Rectal smooth muscle tissue (tissue), 1 donor: ENCODE results near the gene PDE4A.
A peak's percentile ranks its signal among the peaks of the same experiment; 100 is the strongest.

Source experiments
- H3K27ac ChIP-seq: one replicate; pipeline ENCODE4 v1.7.0; 2013; ENCODE audit warnings: low read depth, low read length, inconsistent platforms
- H3K27me3 ChIP-seq: one replicate; pipeline ENCODE4 v1.7.0; 2013; ENCODE audit warnings: low read length; ENCODE audit not compliant: control insufficient read depth, insufficient read depth
- H3K36me3 ChIP-seq: one replicate; pipeline ENCODE4 v1.7.0; 2013; ENCODE audit warnings: low read length; ENCODE audit not compliant: control insufficient read depth, insufficient read depth
- H3K4me1 ChIP-seq: one replicate; pipeline ENCODE4 v1.7.0; 2013; ENCODE audit warnings: low read length; ENCODE audit not compliant: control insufficient read depth, insufficient read depth
- H3K4me3 ChIP-seq: one replicate; pipeline ENCODE4 v1.7.0; 2013; ENCODE audit warnings: low read length
- H3K9ac ChIP-seq: one replicate; pipeline ENCODE4 v1.7.0; 2013; ENCODE audit warnings: low read length

PDE4A gene

DNA sequence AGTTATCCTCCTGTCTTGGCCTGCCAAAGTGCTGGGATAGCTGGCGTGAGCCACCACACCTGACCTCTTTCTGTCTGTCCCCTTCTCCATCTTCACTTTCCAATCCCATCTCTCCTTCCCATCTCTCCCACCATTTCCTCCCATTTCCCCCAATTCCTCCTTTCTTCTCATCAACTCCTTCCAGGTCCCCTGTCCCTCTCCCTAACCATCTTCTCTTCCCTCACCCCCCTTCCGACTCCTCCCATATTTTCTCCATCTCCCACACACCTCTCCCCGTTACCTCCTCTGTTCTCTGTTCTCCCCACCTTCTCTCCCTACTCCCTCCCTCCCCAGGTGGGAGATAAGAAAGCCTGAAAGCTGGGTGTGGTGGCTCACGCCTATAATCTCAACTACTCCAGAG is 42.2 kb downstream of the PDE4A start:
- H3K9ac ChIP-seq = no peak overlapping the region
- peaks cover 9% of the 10 kb centered on the region for H3K36me3 ChIP-seq

DNA sequence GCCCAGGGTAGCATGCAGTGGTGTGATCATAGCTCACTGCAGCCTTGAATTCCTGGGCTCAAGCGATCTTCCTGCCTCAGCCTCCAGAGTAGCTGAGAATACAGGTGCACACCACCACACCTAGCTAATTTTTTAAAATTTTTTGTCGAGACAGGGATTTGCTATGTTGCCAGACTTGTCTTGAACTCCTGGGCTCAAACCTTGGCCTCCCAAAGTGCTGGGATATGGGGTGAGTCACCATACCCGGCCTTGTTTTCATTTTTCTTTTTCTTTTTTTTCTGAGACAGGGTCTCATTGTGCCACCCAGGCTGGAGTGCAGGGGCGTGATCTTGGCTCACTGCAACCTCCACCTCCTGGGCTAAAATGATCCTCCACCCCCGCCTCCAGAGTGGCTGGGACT is 44.1 kb downstream of the PDE4A start:
- Histone ChIP-seq H3K4me3 (no peak overlapping the region), H3K36me3 (peaks cover 8% of the 10 kb centered on the region), H3K27me3 (no peaks in the 10 kb centered on the region), H3K4me1 (no peaks in the 10 kb centered on the region), H3K9ac (no peak overlapping the region), H3K27ac (no peak overlapping the region)

More for the DNA sequence above, 42.2 kb downstream of the PDE4A start:
- Histone ChIP-seq H3K27me3 (no peaks in the 10 kb centered on the region), H3K27ac (no peak overlapping the region), H3K4me1 (no peaks in the 10 kb centered on the region), H3K4me3 (no peak overlapping the region)

DNA sequence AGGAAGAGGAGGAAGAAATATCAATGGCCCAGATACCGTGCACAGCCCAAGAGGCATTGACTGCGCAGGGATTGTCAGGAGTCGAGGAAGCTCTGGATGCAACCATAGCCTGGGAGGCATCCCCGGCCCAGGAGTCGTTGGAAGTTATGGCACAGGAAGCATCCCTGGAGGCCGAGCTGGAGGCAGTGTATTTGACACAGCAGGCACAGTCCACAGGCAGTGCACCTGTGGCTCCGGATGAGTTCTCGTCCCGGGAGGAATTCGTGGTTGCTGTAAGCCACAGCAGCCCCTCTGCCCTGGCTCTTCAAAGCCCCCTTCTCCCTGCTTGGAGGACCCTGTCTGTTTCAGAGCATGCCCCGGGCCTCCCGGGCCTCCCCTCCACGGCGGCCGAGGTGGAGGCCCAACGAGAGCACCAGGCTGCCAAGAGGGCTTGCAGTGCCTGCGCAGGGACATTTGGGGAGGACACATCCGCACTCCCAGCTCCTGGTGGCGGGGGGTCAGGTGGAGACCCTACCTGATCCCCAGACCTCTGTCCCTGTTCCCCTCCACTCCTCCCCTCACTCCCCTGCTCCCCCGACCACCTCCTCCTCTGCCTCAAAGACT is 46.9 kb downstream of the PDE4A start:
- Histone ChIP-seq H3K27me3 (no peaks in the 10 kb centered on the region), H3K4me1 (no peaks in the 10 kb centered on the region), H3K9ac (no peak overlapping the region), H3K27ac (no peak overlapping the region), H3K4me3 (no peak overlapping the region), H3K36me3 (peaks cover 6% of the 10 kb centered on the region)

DNA sequence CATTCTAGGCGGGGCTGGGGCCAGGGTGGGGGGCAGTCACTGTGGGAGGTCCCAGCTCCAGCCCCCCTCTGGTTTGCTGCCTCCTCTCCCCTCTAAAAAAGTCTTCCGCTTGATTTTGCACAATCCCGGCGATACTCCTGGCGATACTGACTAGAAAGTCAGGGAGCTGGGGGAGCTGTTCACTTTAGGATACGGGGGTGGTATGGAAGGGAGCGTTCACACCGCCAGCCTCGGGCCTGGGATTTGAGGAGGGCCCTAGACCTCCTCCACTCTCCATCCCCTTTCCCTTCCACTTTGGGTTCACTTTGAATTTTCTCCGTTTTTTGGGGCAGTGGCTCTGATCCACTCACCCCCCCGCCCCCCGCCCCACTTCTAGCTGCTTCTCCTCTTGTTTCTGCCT is 47.8 kb downstream of the PDE4A start:
- no peak overlapping the region for H3K9ac ChIP-seq
- no peaks in the 10 kb centered on the region for H3K4me1 ChIP-seq

DNA sequence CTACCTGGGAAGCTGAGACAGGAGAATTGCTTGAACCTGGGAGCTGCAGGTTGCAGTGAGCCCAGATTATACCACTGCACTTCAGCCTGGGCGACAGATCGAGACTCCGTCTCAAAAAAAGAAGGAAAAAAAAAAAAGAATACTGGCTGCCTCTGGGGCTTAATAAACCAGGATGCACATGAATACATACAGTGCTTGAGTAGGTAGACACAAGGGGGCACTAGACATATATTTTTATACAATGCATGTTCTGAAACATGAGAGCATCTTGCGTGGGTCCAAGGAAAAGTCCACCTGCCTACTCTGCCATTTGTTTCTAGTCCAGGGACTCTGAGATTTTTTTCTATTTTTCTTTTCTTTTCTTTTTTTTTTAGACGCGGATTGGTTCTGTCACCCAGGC is 51.6 kb downstream of the PDE4A start:
- Histone ChIP-seq H3K27ac (no peak overlapping the region), H3K9ac (no peak overlapping the region), H3K36me3 (peaks cover 3% of the 10 kb centered on the region)

More for the DNA sequence above, 47.8 kb downstream of the PDE4A start:
- Histone ChIP-seq H3K4me3 (no peak overlapping the region), H3K27me3 (no peaks in the 10 kb centered on the region), H3K36me3 (peaks cover 6% of the 10 kb centered on the region), H3K27ac (no peak overlapping the region)

DNA sequence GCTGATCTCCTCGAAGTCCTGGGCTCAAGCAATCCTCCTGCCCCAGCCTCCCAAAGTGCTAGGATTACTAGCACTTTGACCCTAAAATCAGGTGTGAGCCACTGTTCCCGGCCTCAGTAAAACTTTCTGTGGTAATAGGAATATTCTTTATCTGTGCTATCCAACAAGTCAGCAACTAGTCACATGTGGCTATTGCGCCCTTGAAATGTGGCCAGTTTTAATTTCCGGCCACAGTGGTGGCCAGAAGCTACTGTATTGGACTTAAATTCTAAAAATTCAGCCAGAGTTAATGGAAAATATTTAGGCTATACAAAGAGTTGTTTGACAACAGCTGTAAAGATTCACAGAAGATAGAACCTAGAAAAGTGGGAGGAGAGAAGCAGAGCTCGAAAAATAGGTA is 52.9 kb downstream of the PDE4A start:
- no peaks in the 10 kb centered on the region for H3K36me3 ChIP-seq
- H3K4me1 ChIP-seq = no peaks in the 10 kb centered on the region
- H3K27me3 ChIP-seq = no peaks in the 10 kb centered on the region
- no peak overlapping the region for H3K9ac ChIP-seq
- H3K27ac ChIP-seq = no peak overlapping the region
- no peak overlapping the region for H3K4me3 ChIP-seq

More for the DNA sequence above, 51.6 kb downstream of the PDE4A start:
- Histone ChIP-seq H3K4me1 (no peaks in the 10 kb centered on the region), H3K4me3 (no peak overlapping the region), H3K27me3 (no peaks in the 10 kb centered on the region)

DNA sequence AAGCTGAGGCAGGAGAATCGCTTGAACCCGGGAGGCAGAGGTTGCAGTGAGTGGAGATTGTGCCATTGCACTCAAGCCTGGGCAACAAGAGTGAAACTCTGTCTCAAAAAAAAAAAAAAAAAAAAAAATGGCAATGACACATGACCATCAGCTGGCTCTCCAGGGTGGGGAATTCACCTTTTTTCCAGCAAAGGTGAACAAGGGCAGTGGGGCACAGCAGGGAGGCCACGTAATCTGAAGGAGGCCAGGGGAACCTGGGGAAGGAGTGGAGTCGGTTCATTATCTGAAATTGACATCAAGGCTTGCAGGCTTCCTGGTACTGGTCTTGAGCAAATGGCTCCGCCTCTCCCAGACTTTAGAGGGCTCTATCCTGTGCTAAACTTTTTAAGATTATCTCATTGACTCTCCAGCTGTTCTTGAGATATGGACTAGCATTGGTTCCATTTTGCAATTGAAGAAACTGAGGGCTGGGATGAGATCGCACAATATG is 54.7 kb downstream of the PDE4A start:
- no peaks in the 10 kb centered on the region for H3K27me3 ChIP-seq
- no peak overlapping the region for H3K4me3 ChIP-seq
- peaks cover 8% of the 10 kb centered on the region for H3K4me1 ChIP-seq
- no peaks in the 10 kb centered on the region for H3K36me3 ChIP-seq
- H3K9ac ChIP-seq = no peak overlapping the region
- H3K27ac ChIP-seq = no peak overlapping the region

DNA sequence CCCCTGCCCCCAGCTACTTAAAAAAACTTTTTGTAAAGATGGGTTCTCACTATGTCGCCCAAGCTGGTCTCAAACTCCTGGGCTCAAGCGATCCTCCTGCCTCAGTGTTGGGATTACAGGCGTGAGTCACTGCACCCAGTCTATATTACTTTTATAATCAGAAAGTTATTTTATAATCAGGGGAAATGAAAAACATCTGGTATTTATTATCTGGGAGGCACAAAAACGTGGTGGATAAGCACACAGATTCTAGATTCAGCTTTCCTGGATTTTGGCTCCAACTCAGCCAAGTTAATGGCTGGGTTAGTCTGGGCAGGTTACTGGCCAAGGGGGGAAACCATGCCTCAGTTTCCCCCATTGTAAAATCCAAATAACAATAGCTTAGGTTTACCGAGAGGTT is 58.1 kb downstream of the PDE4A start:
- Histone ChIP-seq H3K36me3 (no peaks in the 10 kb centered on the region), H3K27me3 (no peaks in the 10 kb centered on the region), H3K4me3 (peak overlapping the region; percentile 48), H3K9ac (no peak overlapping the region), H3K27ac (no peak overlapping the region), H3K4me1 (peaks cover 8% of the 10 kb centered on the region)

DNA sequence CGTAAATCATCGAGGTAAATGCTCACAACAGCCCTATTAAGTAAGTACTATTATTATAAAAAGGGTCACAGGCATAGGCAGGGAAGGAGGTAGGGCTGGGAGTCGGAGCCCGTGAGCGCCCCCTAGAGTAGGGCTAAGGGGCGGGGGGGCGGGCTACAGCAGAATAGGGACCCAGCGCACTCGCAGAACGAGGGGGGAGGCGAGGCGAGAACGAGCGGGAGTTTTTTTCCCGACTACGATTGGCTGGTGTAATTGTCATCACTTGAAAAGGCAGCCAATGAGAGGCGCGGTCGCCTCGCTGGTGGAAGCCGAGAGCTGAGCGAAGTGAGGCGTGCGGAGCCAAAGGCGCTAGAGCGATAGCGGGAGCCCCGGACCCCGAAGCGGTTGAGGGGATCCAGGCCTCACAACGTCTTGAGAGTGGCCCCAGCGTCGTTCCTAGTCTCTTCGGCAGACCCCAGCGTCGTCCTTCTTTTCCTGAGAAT is 58.6 kb downstream of the PDE4A start:
- H3K4me3 ChIP-seq = peak overlapping the region; percentile 63
- H3K36me3 ChIP-seq = no peaks in the 10 kb centered on the region
- no peak overlapping the region for H3K27ac ChIP-seq
- no peaks in the 10 kb centered on the region for H3K27me3 ChIP-seq
- H3K9ac ChIP-seq = no peak overlapping the region
- H3K4me1 ChIP-seq = peaks cover 8% of the 10 kb centered on the region

DNA sequence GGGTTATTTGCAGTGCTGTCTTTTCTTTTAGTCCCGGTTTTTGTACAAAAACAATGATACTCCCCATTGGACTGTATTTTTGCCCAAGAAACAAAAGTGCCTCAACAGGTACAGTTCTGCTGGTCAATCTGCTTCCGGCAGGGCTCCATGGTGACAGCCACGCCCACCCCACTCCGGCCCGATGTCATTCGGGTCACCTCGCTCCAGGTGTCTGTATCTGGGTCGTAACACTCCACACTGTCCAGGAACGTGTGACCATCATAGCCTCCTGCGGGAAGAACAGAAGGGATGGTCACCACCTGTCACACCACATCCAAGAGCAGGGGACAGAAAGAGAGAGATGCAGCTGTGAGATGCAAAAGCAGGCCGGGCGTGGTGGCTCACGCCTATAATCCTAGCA is 66.2 kb downstream of the PDE4A start:
- Histone ChIP-seq H3K4me1 (no peaks in the 10 kb centered on the region), H3K27ac (no peak overlapping the region), H3K36me3 (peaks cover 18% of the 10 kb centered on the region), H3K4me3 (no peak overlapping the region), H3K9ac (no peak overlapping the region), H3K27me3 (no peaks in the 10 kb centered on the region)

DNA sequence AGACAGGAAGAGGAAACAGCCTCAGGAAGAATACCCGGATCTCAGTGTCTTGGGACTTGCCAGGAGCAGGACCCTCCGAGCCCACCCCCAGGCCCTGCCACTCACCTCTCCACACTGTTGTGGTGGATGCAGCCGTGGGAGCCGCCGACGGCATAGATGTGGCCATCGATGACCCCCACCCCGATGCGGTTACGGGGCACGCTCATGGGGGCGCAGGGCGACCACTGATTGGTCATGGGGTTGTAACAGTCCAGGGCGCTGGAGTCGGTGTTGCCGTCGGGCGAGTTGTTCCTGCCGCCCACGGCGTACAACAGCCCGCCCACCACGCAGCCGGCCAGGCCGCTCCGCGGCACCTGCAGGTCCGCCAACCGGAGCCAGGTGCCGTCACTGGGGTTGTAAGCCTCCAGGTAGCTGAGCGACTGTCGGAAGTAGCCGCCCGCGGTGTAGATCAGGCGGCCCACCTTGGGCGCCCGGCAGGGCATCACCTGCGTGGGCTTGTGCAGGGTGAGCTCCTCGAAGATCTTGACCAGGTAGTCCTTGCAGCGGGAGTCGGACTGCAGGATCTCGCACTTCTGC is 71.2 kb downstream of the PDE4A start:
- Histone ChIP-seq H3K27ac (no peak overlapping the region), H3K36me3 (peaks cover 22% of the 10 kb centered on the region), H3K27me3 (no peaks in the 10 kb centered on the region), H3K4me3 (no peak overlapping the region), H3K9ac (no peak overlapping the region), H3K4me1 (no peaks in the 10 kb centered on the region)

DNA sequence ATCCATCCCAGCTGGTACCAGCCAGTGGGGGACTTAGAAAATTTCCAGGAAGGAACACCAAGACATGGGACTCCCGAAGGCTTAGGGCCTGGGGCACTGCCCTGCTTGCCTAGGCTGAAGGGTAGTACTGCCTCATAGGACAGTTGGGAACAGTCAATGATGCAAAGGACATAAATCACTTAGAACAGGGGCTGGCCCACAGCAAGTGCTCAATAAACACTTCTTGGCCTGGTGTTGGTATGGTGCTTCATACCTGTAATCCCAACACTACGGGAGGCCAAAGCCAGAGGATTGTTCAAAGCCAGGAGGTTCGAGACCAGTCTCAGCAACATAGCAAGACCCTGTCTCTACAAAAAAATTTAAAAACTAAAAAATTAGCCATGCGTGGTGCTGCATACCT is 77.0 kb downstream of the PDE4A start:
- H3K4me3 ChIP-seq = no peak overlapping the region
- no peak overlapping the region for H3K27ac ChIP-seq
- no peaks in the 10 kb centered on the region for H3K27me3 ChIP-seq
- H3K4me1 ChIP-seq = no peaks in the 10 kb centered on the region
- peaks cover 10% of the 10 kb centered on the region for H3K36me3 ChIP-seq
- H3K9ac ChIP-seq = no peak overlapping the region
